Stomach (tissue), 9 donors: Measurements from ENCODE around the gene BPI. TPM values are rescaled to one million over a fixed set of nuclear protein-coding genes. Genes with fewer than 3 reads are reported as not detected.
"Not testable (repeated sequence)": the region's sequence is repeated elsewhere in the genome, so short reads cannot be mapped to it uniquely, and the experiment has no call there.

Experiments
- DNase-seq, 2 donors: peaks; one replicate each; pipeline versions ENCODE4 v3.0.0 to v3.0.0-alpha.2; 2013 to 2019
- H3K27ac ChIP-seq, 5 donors: fragments of 200-600 bp in 4 of 5; sonication (generic) in 4 of 5; one replicate each; pipeline ENCODE4 v1.5.1; 2013 to 2019; ENCODE audit warnings: mild to moderate bottlenecking in 1 of 5, moderate library complexity in 1 of 5
- H3K27me3 ChIP-seq, 3 donors: fragments of 200-600 bp; sonication (generic); one replicate each; pipeline ENCODE4 v1.5.1; 2017 to 2019; ENCODE audit warnings: mixed run types in 1 of 3
- H3K36me3 ChIP-seq, 4 donors: fragments of 200-600 bp; sonication (generic); 1 replicate in 3 of 4; 2 replicates in 1 of 4; pipeline ENCODE4 v1.5.1; 2016 to 2019
- H3K4me1 ChIP-seq, 4 donors: fragments of 200-600 bp; sonication (generic); one replicate each; pipeline ENCODE4 v1.5.1; 2016 to 2019
- H3K4me3 ChIP-seq, 4 donors: fragments of 200-600 bp; sonication (generic) in 3 of 4; one replicate each; pipeline ENCODE4 v1.5.1; 2016 to 2019; ENCODE audit warnings: mild to moderate bottlenecking in 1 of 4
- H3K9me3 ChIP-seq, 4 donors: fragments of 200-600 bp; sonication (generic); one replicate each; pipeline ENCODE4 v1.5.1; 2016 to 2019
- EP300 ChIP-seq: sonication (generic); formaldehyde crosslinking; IDR thresholded peaks from one replicate; pipeline ENCODE4 v1.6.1; 2017; ENCODE audit warnings: antibody characterized with exemption
- POLR2A ChIP-seq, 4 donors: fragments of 450-650 bp; IDR thresholded peaks; one replicate each; pipeline ENCODE4 v1.6.1; 2016; ENCODE audit warnings: antibody characterized with exemption in 4 of 4, control low read depth in 2 of 4, mild to moderate bottlenecking in 1 of 4, moderate library complexity in 1 of 4
- POLR2AphosphoS5 ChIP-seq, 3 donors: sonication (generic); formaldehyde crosslinking; IDR thresholded peaks; one replicate each; pipeline ENCODE4 v1.6.1; 2016; ENCODE audit warnings: antibody characterized with exemption in 3 of 3
- WGBS, 5 donors: extraction: QIAGEN DNeasy Blood & Tissue Kit in 3 of 5; methylation state at CpG; one replicate each; pipeline versions ENCODE4 v1.1.5 to v1.1.7; 2013 to 2018; 5-methylcytosine and 5-hydroxymethylcytosine counted together
- intact Hi-C: fragments of 100-400 bp; cut with DNase I; formaldehyde crosslinking; loops from one replicate; pipeline ENCODE4 v1.15.1; 2023; ENCODE audit warnings: low total_unique reads
- polyA plus RNA-seq, 3 donors: library from polyadenylated mRNA; stranded (reverse); fragments of 200-250 nt; gene quantifications; one replicate each; pipeline ENCODE4 v1.2.3, GENCODE V29; 2013
- total RNA-seq, 5 donors: library from RNA; depleted of rRNA; stranded (reverse); fragments of >200 nt; gene quantifications; one replicate each; pipeline versions ENCODE4 v1.1.0 to v1.2.3, GENCODE V29; 2014 to 2016
- TF ChIP-seq, protein P1 (sequence below), 7 experiments: fragments of 450-650 bp in 4 of 7; fragments of 200-600 bp in 3 of 7; sonication (generic) in 3 of 7; IDR thresholded peaks; one replicate each; pipeline ENCODE4 v1.5.1; 2016 to 2019; ENCODE audit warnings: antibody characterized with exemption in 7 of 7, control low read depth in 2 of 7, mild to moderate bottlenecking in 1 of 7
- donor health status: healthy with polysubstance abuse.
- donor health status: Bipolar disorder and iron deficiency.
- donor health status: healthy.

The BPI gene
- total and polyA plus RNA-seq, 8 donors: 0.13 to 4.8 (median 0.86) TPM; not detected in 4

DNA sequence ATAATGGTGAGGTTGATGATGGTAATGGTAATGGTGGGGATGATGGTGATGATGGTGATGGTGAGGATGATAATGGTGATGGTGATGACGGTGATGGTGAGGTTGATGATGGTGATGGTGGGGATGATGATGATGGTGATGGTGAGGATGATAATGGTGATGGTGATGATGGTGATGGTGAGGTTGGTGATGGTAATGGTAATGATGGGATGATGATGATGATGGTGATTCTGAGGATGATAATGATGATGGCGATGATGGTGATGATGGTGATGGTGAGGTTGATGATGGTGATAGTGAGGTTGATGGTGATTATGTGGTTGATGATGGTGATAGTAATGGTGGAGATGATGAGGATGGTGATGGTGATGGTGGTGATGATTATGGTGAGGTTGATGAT, 9.7 kb downstream of the BPI start:
- intact Hi-C loops: no loop called here
- Histone ChIP-seq H3K36me3 (no peaks in the 10 kb centered on the region), H3K4me1 (no peaks in the 10 kb centered on the region), H3K27ac (no peak overlapping the region), H3K9me3 (no peaks in the 10 kb centered on the region), H3K4me3 (no peak overlapping the region), H3K27me3 (peaks cover 0 to 10% (median 0%) of the 10 kb centered on the region in 3 donors)
- TF ChIP-seq POLR2AphosphoS5 (IDR thresholded peaks at IDR 0.05): no peak
- no peak for TF ChIP-seq EP300
- TF ChIP-seq, protein P1, sequence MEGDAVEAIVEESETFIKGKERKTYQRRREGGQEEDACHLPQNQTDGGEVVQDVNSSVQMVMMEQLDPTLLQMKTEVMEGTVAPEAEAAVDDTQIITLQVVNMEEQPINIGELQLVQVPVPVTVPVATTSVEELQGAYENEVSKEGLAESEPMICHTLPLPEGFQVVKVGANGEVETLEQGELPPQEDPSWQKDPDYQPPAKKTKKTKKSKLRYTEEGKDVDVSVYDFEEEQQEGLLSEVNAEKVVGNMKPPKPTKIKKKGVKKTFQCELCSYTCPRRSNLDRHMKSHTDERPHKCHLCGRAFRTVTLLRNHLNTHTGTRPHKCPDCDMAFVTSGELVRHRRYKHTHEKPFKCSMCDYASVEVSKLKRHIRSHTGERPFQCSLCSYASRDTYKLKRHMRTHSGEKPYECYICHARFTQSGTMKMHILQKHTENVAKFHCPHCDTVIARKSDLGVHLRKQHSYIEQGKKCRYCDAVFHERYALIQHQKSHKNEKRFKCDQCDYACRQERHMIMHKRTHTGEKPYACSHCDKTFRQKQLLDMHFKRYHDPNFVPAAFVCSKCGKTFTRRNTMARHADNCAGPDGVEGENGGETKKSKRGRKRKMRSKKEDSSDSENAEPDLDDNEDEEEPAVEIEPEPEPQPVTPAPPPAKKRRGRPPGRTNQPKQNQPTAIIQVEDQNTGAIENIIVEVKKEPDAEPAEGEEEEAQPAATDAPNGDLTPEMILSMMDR (IDR thresholded peaks at IDR 0.05): no peak
- no peak for TF ChIP-seq POLR2A (IDR thresholded peaks at IDR 0.05)
- no peak for DNase-seq
- WGBS, 5 donors: 84 to 98% (median 96%) methylated on average over 2 of the region's 2 CpGs

DNA sequence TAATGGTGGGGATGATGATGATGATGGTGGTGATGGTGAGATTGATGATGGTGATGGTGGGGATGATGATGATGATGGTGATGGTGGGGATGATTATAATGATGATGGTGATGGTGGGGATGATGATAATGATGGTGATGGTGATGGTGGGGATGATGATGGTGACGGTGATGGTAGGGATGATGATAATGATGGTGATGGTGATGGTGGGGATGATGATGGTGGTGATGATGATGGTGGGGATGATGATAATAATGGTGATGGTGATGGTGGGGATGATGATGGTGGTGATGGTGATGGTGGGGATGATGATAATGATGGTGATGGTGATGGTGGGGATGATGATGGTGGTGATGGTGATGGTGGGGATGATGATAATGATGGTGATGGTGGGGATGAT, 10.4 kb downstream of the BPI start:
- H3K9me3 ChIP-seq, DNase-seq, H3K27ac ChIP-seq, H3K4me1 ChIP-seq, H3K4me3 ChIP-seq, intact Hi-C loops, H3K36me3 ChIP-seq: not testable (repeated sequence)
- WGBS, 5 donors: 93 to 100% (median 95%) methylated on average over 1 of the region's 1 CpG
- peaks cover 0 to 17% (median 0%) of the 10 kb centered on the region in 3 donors for H3K27me3 ChIP-seq

DNA sequence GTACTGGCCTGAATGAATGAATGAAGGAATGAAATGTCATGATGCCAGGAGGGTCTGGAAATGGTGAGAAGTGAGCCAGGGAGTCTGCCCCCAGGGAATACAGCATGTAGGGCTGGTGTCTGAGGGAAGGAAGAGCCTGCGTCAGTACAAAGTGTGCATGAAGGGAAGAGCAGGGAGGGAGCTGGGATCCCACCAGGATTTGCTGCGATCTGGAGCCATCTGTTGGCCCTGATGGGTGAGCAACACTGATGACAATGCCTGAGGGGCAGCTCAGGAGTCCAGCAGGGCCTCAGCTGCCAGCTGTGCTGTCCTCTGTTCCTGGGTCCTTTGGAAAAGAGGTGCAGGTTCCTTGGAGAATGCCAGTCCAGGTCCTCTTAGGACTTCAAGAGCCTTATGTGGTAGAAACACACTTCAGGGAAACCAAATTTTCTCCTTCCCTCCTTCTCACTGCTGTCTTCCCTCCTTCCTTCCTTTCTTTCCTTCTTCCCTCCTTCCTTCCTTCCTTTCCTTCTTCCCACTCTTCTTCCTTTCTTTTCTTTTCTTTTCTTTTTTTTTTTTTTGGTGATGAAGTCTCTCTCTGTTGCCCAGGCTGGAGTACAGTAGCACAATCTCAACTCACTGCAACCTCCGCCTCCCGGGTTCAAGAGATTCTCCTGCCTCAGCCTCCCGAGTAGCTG, 11.5 kb downstream of the BPI start:
- intact Hi-C loops: no loop called here
- TF ChIP-seq EP300 (no peak), POLR2A (IDR thresholded peaks at IDR 0.05) (no peak)
- TF ChIP-seq, protein P1 (IDR thresholded peaks at IDR 0.05): no peak
- WGBS, 5 donors: 61 to 71% (median 64%) methylated on average over 5 of the region's 5 CpGs
- H3K27ac ChIP-seq: no peak overlapping the region
- H3K4me3 ChIP-seq: no peak overlapping the region
- no peaks in the 10 kb centered on the region for H3K4me1 ChIP-seq
- H3K9me3 ChIP-seq: no peaks in the 10 kb centered on the region
- peaks cover 0 to 28% (median 0%) of the 10 kb centered on the region in 3 donors for H3K27me3 ChIP-seq
- H3K36me3 ChIP-seq: no peaks in the 10 kb centered on the region
- DNase-seq: peak in 1 of 2 donors; percentile 52

- no peak for DNase-seq
- WGBS, 5 donors: 81 to 100% (median 90%) methylated on average over 4 of the region's 4 CpGs
- no peaks in the 10 kb centered on the region for H3K4me1 ChIP-seq
- H3K27ac ChIP-seq: no peak overlapping the region
- H3K9me3 ChIP-seq: no peaks in the 10 kb centered on the region
- H3K36me3 ChIP-seq: no peaks in the 10 kb centered on the region
- intact Hi-C loops: no loop called here
- no peak overlapping the region for H3K4me3 ChIP-seq
- H3K27me3 ChIP-seq: peaks cover 0 to 28% (median 0%) of the 10 kb centered on the region in 3 donors
- TF ChIP-seq POLR2AphosphoS5 (IDR thresholded peaks at IDR 0.05): no peak
- no peak for TF ChIP-seq EP300
- TF ChIP-seq, protein P1 (IDR thresholded peaks at IDR 0.05): no peak
- TF ChIP-seq POLR2A (IDR thresholded peaks at IDR 0.05): no peak
Observed at GRCh38 chr20:38316341-38316740, 12.4 kb downstream of the BPI start.

DNA sequence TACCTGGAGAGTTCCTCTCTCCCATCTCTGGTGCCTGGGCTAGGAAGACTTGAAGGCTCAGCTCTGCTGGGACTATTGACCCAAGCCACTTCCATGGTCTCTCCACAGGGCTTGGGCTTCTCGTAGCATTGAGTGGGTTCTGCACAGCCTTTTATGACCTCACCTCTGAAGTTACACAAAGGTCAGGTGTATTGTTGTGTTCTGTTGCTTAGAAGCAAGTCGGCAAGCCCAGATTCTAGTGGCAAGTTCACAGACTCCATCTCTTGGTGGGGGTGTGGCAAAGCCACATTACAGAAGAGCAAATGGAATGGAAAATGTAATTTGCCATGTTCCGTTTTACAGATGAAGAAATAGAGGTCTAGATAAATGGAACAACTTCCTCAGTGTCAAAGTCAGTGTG, 13.5 kb downstream of the BPI start:
- no peak for DNase-seq
- TF ChIP-seq EP300 (no peak), POLR2AphosphoS5 (IDR thresholded peaks at IDR 0.05) (no peak), POLR2A (IDR thresholded peaks at IDR 0.05) (no peak)
- TF ChIP-seq, protein P1 (IDR thresholded peaks at IDR 0.05): no peak
- Histone ChIP-seq H3K4me1 (no peaks in the 10 kb centered on the region), H3K9me3 (no peaks in the 10 kb centered on the region), H3K4me3 (no peak overlapping the region), H3K27me3 (peaks cover 0 to 28% (median 0%) of the 10 kb centered on the region in 3 donors), H3K27ac (no peak overlapping the region), H3K36me3 (no peaks in the 10 kb centered on the region)
- intact Hi-C loops: no loop called here
- WGBS, 5 donors: 53 to 64% (median 59%) methylated on average over 3 of the region's 3 CpGs
